Upper lobe of left lung (tissue), 4 donors: Measurements from ENCODE around the gene CFAP251.

ENCODE experiments used
- POLR2A ChIP-seq, 4 donors: fragments of 450-650 bp; IDR thresholded peaks; one replicate each; pipeline ENCODE4 v1.5.1; 2016 to 2017; ENCODE audit warnings: antibody characterized with exemption in 4 of 4, mild to moderate bottlenecking in 2 of 4
- TF ChIP-seq, protein P1 (sequence below), 6 experiments: fragments of 450-650 bp in 4 of 6; fragments of 200-600 bp in 2 of 6; sonication (generic) in 2 of 6; IDR thresholded peaks; one replicate each; pipeline ENCODE4 v1.5.1; 2016 to 2019; ENCODE audit warnings: antibody characterized with exemption in 6 of 6

DNA sequence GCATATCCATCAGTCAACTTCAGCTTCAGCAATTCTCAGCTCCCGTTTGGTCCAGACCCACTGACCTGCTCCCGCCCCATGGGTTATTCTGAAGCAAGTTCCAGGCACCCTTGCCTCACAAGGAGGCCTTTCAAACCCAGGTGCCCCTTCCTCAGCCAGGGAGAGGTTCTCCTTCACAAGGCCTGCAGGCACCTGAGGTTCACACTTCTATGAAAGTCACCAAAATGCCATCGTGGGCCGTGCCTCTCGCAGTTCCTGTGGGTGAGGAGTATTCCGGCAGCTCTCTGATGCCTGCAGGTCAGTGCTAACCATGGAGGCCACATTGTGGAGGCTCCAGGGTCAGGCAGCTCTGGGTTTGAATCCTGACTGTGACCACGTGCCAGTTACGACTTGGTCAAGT is 63.1 kb downstream of the CFAP251 start:
- no peak for TF ChIP-seq POLR2A (IDR thresholded peaks at IDR 0.05)
- TF ChIP-seq, protein P1, sequence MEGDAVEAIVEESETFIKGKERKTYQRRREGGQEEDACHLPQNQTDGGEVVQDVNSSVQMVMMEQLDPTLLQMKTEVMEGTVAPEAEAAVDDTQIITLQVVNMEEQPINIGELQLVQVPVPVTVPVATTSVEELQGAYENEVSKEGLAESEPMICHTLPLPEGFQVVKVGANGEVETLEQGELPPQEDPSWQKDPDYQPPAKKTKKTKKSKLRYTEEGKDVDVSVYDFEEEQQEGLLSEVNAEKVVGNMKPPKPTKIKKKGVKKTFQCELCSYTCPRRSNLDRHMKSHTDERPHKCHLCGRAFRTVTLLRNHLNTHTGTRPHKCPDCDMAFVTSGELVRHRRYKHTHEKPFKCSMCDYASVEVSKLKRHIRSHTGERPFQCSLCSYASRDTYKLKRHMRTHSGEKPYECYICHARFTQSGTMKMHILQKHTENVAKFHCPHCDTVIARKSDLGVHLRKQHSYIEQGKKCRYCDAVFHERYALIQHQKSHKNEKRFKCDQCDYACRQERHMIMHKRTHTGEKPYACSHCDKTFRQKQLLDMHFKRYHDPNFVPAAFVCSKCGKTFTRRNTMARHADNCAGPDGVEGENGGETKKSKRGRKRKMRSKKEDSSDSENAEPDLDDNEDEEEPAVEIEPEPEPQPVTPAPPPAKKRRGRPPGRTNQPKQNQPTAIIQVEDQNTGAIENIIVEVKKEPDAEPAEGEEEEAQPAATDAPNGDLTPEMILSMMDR (IDR thresholded peaks at IDR 0.05) = no peak
